ENCODE measurements around the gene ASB11.

ASB11 gene

GRCh38 chrX:15335135-15336022, 19.9 kb upstream of the ASB11 start, which contains the start of gene PIGA:
PIGA (minus strand) TSS chrX:15335523; CDS start chrX:15331930, 3,593 bp downstream.
- H3K4me3 ChIP-seq (ENCODE audit: low read depth in 1 of 2, low read length in 1 of 2), result peak within 1 kb of the TSS; percentile 65 to 82
- no peak for TF ChIP-seq CTCF (IDR thresholded peaks at IDR 0.05)
- peaks cover 14% of the 10 kb centered on the region for H3K27me3 ChIP-seq
- peaks cover 11 to 14% of the 10 kb centered on the region in 2 experiments for H3K4me1 ChIP-seq (ENCODE audit: control insufficient read depth in 1 of 2, insufficient read depth in 1 of 2, low read depth in 1 of 2, low read length in 1 of 2)
- H3K9me3 ChIP-seq, result no peaks in the 10 kb centered on the region
- H3K27ac ChIP-seq, result peak within 1 kb of the TSS; percentile 81
- H3K36me3 ChIP-seq, result peaks cover 11% of the 10 kb centered on the region

- Histone ChIP-seq H3K27me3 (peaks cover 14% of the 10 kb centered on the region), H3K36me3 (peaks cover 11% of the 10 kb centered on the region), H3K9me3 (no peaks in the 10 kb centered on the region), H3K4me1 (ENCODE audit: control insufficient read depth in 1 of 2, insufficient read depth in 1 of 2, low read depth in 1 of 2, low read length in 1 of 2) (peaks cover 11 to 14% of the 10 kb centered on the region in 2 experiments), H3K4me3 (ENCODE audit: low read depth in 1 of 2, low read length in 1 of 2) (peak overlapping the region; percentile 65 to 82), H3K27ac (peak overlapping the region; percentile 81)
- no peak for TF ChIP-seq CTCF (IDR thresholded peaks at IDR 0.05)
Observed at GRCh38 chrX:15334561-15334960, 19.1 kb upstream of the ASB11 start.

- H3K4me1 ChIP-seq (ENCODE audit: control insufficient read depth in 1 of 2, insufficient read depth in 1 of 2, low read depth in 1 of 2, low read length in 1 of 2), result no peaks in the 10 kb centered on the region
- no peaks in the 10 kb centered on the region for H3K27me3 ChIP-seq
- H3K9me3 ChIP-seq, result no peaks in the 10 kb centered on the region
- H3K4me3 ChIP-seq (ENCODE audit: low read depth in 1 of 2, low read length in 1 of 2), result no peak overlapping the region
- no peak for TF ChIP-seq CTCF (IDR thresholded peaks at IDR 0.05)
- H3K27ac ChIP-seq, result no peak overlapping the region
- peaks cover 11% of the 10 kb centered on the region for H3K36me3 ChIP-seq
Observed at GRCh38 chrX:15328821-15329220, 13.4 kb upstream of the ASB11 start.

- peaks cover 11% of the 10 kb centered on the region for H3K36me3 ChIP-seq
Observed at GRCh38 chrX:15328131-15328530, 12.7 kb upstream of the ASB11 start.

GRCh38 chrX:15322472-15322871, 7.0 kb upstream of the ASB11 start:
- no peak overlapping the region for H3K4me3 ChIP-seq (ENCODE audit: low read depth in 1 of 2, low read length in 1 of 2)
- H3K36me3 ChIP-seq, result no peaks in the 10 kb centered on the region
- no peaks in the 10 kb centered on the region for H3K27me3 ChIP-seq
- no peak for TF ChIP-seq CTCF (IDR thresholded peaks at IDR 0.05)
- H3K27ac ChIP-seq, result no peak overlapping the region
- H3K4me1 ChIP-seq (ENCODE audit: control insufficient read depth in 1 of 2, insufficient read depth in 1 of 2, low read depth in 1 of 2, low read length in 1 of 2), result peaks cover 8% of the 10 kb centered on the region in 2 experiments
- H3K9me3 ChIP-seq, result no peaks in the 10 kb centered on the region

More at GRCh38 chrX:15328131-15328530, 12.7 kb upstream of the ASB11 start:
- Histone ChIP-seq H3K27me3 (no peaks in the 10 kb centered on the region), H3K4me3 (ENCODE audit: low read depth in 1 of 2, low read length in 1 of 2) (no peak overlapping the region), H3K27ac (no peak overlapping the region), H3K4me1 (ENCODE audit: control insufficient read depth in 1 of 2, insufficient read depth in 1 of 2, low read depth in 1 of 2, low read length in 1 of 2) (no peaks in the 10 kb centered on the region), H3K9me3 (no peaks in the 10 kb centered on the region)
- TF ChIP-seq CTCF (IDR thresholded peaks at IDR 0.05), result no peak

Data from neutrophil (primary cell).